ENCODE measurements around the gene PDIA2. TPM values are rescaled to one million over a fixed set of nuclear protein-coding genes. Genes with fewer than 3 reads are reported as not detected.

Gene PDIA2
- total and polyA plus RNA-seq, 11 donors: 0.17 to 9.3 (median 3.1) TPM

DNA sequence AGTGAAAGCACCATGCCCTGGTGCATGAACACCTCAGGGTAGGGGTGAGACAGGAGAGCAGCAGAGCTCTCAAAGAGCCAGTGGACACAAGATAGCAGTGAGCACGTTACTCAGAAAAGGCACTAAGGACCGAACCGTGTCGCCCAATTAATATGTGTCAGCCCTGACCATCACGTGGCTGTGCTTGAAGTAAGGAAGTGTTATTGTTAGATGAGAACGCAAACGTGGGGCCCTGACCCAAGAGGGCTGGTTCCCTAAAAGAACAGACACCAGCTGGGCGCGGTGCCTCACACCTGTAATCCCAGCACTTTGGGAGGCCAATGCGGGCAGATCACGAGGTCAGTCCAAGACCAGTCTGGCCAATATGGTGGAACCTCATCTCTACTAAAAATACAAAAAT is 53.3 kb downstream of the PDIA2 start:
- TF ChIP-seq, protein P1, sequence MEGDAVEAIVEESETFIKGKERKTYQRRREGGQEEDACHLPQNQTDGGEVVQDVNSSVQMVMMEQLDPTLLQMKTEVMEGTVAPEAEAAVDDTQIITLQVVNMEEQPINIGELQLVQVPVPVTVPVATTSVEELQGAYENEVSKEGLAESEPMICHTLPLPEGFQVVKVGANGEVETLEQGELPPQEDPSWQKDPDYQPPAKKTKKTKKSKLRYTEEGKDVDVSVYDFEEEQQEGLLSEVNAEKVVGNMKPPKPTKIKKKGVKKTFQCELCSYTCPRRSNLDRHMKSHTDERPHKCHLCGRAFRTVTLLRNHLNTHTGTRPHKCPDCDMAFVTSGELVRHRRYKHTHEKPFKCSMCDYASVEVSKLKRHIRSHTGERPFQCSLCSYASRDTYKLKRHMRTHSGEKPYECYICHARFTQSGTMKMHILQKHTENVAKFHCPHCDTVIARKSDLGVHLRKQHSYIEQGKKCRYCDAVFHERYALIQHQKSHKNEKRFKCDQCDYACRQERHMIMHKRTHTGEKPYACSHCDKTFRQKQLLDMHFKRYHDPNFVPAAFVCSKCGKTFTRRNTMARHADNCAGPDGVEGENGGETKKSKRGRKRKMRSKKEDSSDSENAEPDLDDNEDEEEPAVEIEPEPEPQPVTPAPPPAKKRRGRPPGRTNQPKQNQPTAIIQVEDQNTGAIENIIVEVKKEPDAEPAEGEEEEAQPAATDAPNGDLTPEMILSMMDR (IDR thresholded peaks at IDR 0.05): no peak
- TF ChIP-seq POLR2A (IDR thresholded peaks at IDR 0.05): no peak
- H3K27me3 ChIP-seq: no peaks in the 10 kb centered on the region
- H3K9me3 ChIP-seq: no peaks in the 10 kb centered on the region
- no peaks in the 10 kb centered on the region for H3K36me3 ChIP-seq
- no peak overlapping the region for H3K4me3 ChIP-seq
- no peak for DNase-seq
- peaks cover 0 to 54% (median 2%) of the 10 kb centered on the region in 12 donors for H3K4me1 ChIP-seq
- no peak for ATAC-seq
- intact Hi-C loops (cut with DNase I): no loop called here
- H3K27ac ChIP-seq: no peak overlapping the region
- WGBS, 4 donors: 88 to 90% (median 89%) methylated on average over 11 of the region's 11 CpGs

Other genes starting within 250 kb of the PDIA2 start
- 10 to 100 TPM in 7 of 9 donors, 1 to 10 TPM in 2; 4.1 to 14.4 (median 11.5) TPM for gene POLR3K, start 229.6 kb upstream of the PDIA2 start, total RNA-seq
- gene POLR3K, start 229.6 kb upstream of the PDIA2 start, polyA plus RNA-seq: 10 to 100 TPM; 10.9 to 20.3 TPM
- 100 to 1,000 TPM in 1 of 9 donors, 10 to 100 TPM in 8; 41.6 to 105 (median 56.5) TPM for gene SNRNP25, start 229.3 kb upstream of the PDIA2 start, total RNA-seq
- 100 to 1,000 TPM in 1 of 2 donors, 10 to 100 TPM in 1; 65.2 to 127 TPM for gene SNRNP25, start 229.3 kb upstream of the PDIA2 start, polyA plus RNA-seq
- 10 to 100 TPM; 17.4 to 30.6 (median 22.7) TPM for gene RHBDF1, start 210.5 kb upstream of the PDIA2 start, total RNA-seq
- 10 to 100 TPM; 23.9 to 45.8 TPM for gene RHBDF1, start 210.5 kb upstream of the PDIA2 start, polyA plus RNA-seq
- 10 to 100 TPM; 30.5 to 89.7 (median 38.6) TPM for gene MPG, start 204.9 kb upstream of the PDIA2 start, total RNA-seq
- 10 to 100 TPM; 63.5 to 77.3 TPM for gene MPG, start 204.9 kb upstream of the PDIA2 start, polyA plus RNA-seq
- gene NPRL3, start 144.5 kb upstream of the PDIA2 start, total RNA-seq: 10 to 100 TPM; 12.9 to 29.4 (median 23.9) TPM
- gene NPRL3, start 144.5 kb upstream of the PDIA2 start, polyA plus RNA-seq: 10 to 100 TPM; 15.5 to 25.6 TPM
- not detected for gene HBZ, start 130.5 kb upstream of the PDIA2 start, total RNA-seq
- gene HBZ, start 130.5 kb upstream of the PDIA2 start, polyA plus RNA-seq: not detected
- gene HBM, start 117.2 kb upstream of the PDIA2 start, total RNA-seq: under 1 TPM in 4 of 9 donors, not detected in 5; 0.54 to 0.62 (median 0.58) TPM
- gene HBM, start 117.2 kb upstream of the PDIA2 start, polyA plus RNA-seq: not detected
- 1,000 to 10,000 TPM in 2 of 9 donors, 100 to 1,000 TPM in 4, 10 to 100 TPM in 3; 47.9 to 2,038 (median 162) TPM for gene HBA2, start 110.3 kb upstream of the PDIA2 start, total RNA-seq
- 10 to 100 TPM in 1 of 2 donors, 1 to 10 TPM in 1; 3.6 to 90.1 TPM for gene HBA2, start 110.3 kb upstream of the PDIA2 start, polyA plus RNA-seq
- gene HBA1, start 106.5 kb upstream of the PDIA2 start, total RNA-seq: 1,000 to 10,000 TPM in 1 of 9 donors, 100 to 1,000 TPM in 7, 10 to 100 TPM in 1; 74.1 to 1,031 (median 259) TPM
- 10 to 100 TPM in 1 of 2 donors, 1 to 10 TPM in 1; 1.8 to 32.6 TPM for gene HBA1, start 106.5 kb upstream of the PDIA2 start, polyA plus RNA-seq
- not detected for gene HBQ1, start 102.7 kb upstream of the PDIA2 start, total RNA-seq
- gene HBQ1, start 102.7 kb upstream of the PDIA2 start, polyA plus RNA-seq: not detected
- gene LUC7L, start 53.7 kb upstream of the PDIA2 start, total RNA-seq: 10 to 100 TPM; 12.5 to 26.8 (median 19.4) TPM
- 10 to 100 TPM; 17.7 to 47.5 TPM for gene LUC7L, start 53.7 kb upstream of the PDIA2 start, polyA plus RNA-seq
- 100 to 1,000 TPM; 132 to 201 (median 148) TPM for gene FAM234A, start 48.3 kb upstream of the PDIA2 start, total RNA-seq
- 100 to 1,000 TPM; 110 to 124 TPM for gene FAM234A, start 48.3 kb upstream of the PDIA2 start, polyA plus RNA-seq
- 10 to 100 TPM in 5 of 9 donors, 1 to 10 TPM in 4; 4.9 to 19.5 (median 11.8) TPM for gene RGS11, start 7.2 kb upstream of the PDIA2 start, total RNA-seq
- 10 to 100 TPM in 1 of 2 donors, 1 to 10 TPM in 1; 1.1 to 12.1 TPM for gene RGS11, start 7.2 kb upstream of the PDIA2 start, polyA plus RNA-seq
- 10 to 100 TPM in 3 of 9 donors, 1 to 10 TPM in 6; 5.5 to 19.2 (median 8.2) TPM for gene ARHGDIG, start 2.6 kb upstream of the PDIA2 start, total RNA-seq
- gene ARHGDIG, start 2.6 kb upstream of the PDIA2 start, polyA plus RNA-seq: 10 to 100 TPM in 1 of 2 donors, under 1 TPM in 1; 0.26 to 11.4 TPM
- 10 to 100 TPM in 6 of 9 donors, 1 to 10 TPM in 3; 6.8 to 32.0 (median 11.6) TPM for gene AXIN1, start 69.6 kb downstream of the PDIA2 start, total RNA-seq
- 10 to 100 TPM; 10.0 to 19.8 TPM for gene AXIN1, start 69.6 kb downstream of the PDIA2 start, polyA plus RNA-seq
- gene MRPL28, start 87.4 kb downstream of the PDIA2 start, total RNA-seq: 100 to 1,000 TPM in 2 of 9 donors, 10 to 100 TPM in 7; 66.3 to 126 (median 77.7) TPM
- 100 to 1,000 TPM; 135 to 157 TPM for gene MRPL28, start 87.4 kb downstream of the PDIA2 start, polyA plus RNA-seq
- gene PGAP6, start 98.8 kb downstream of the PDIA2 start, total RNA-seq: 10 to 100 TPM; 32.3 to 65.3 (median 44.9) TPM
- 10 to 100 TPM; 30.1 to 63.8 TPM for gene PGAP6, start 98.8 kb downstream of the PDIA2 start, polyA plus RNA-seq
- 10 to 100 TPM; 53.9 to 95.3 (median 73.8) TPM for gene NME4, start 114.0 kb downstream of the PDIA2 start, total RNA-seq
- gene NME4, start 114.0 kb downstream of the PDIA2 start, polyA plus RNA-seq: 100 to 1,000 TPM in 1 of 2 donors, 10 to 100 TPM in 1; 37.5 to 103 TPM
- gene DECR2, start 118.7 kb downstream of the PDIA2 start, total RNA-seq: 10 to 100 TPM in 6 of 9 donors, 1 to 10 TPM in 3; 6.9 to 20.6 (median 12.2) TPM
- gene DECR2, start 118.7 kb downstream of the PDIA2 start, polyA plus RNA-seq: 10 to 100 TPM in 1 of 2 donors, 1 to 10 TPM in 1; 7.1 to 17.1 TPM
- gene RAB11FIP3, start 142.5 kb downstream of the PDIA2 start, total RNA-seq: 10 to 100 TPM; 19.9 to 39.9 (median 31.9) TPM
- gene RAB11FIP3, start 142.5 kb downstream of the PDIA2 start, polyA plus RNA-seq: 10 to 100 TPM; 19.3 to 35.2 TPM
- 10 to 100 TPM; 12.0 to 35.5 (median 20.0) TPM for gene CAPN15, start 244.5 kb downstream of the PDIA2 start, total RNA-seq
- gene CAPN15, start 244.5 kb downstream of the PDIA2 start, polyA plus RNA-seq: 10 to 100 TPM; 20.8 to 26.0 TPM

Data from heart left ventricle (tissue), 16 donors.